Nucleus accumbens (tissue), 56 donors: ENCODE data around the gene F11R.
A peak's percentile ranks its signal among the peaks of the same experiment; 100 is the strongest.
"Not testable (repeated sequence)": the region's sequence is repeated elsewhere in the genome, so short reads cannot be mapped to it uniquely, and the experiment has no call there.

Experiments used
- DNase-seq, 56 donors: peaks; one replicate each; lab custom pipeline; 2025; lab: John Stamatoyannopoulos, UW

F11R gene

GRCh38 chr1:161020509-161021164, at the start of gene F11R:
TSS of gene F11R (minus strand) at chr1:161021152. CDS start at chr1:161021073, 79 bp downstream.
- DNase-seq, result peak in 1 of 56 donors; percentile 28

GRCh38 chr1:161069731-161070270, 48.8 kb upstream of the F11R start, which contains the start of gene ARHGAP30:
TSS of gene ARHGAP30 (minus strand) at chr1:161069891. CDS start at chr1:161069624, 267 bp downstream.
- peak in 33 of 56 donors; percentile 4 to 68 (median 23) for DNase-seq

GRCh38 chr1:161069241-161069640, 48.3 kb upstream of the F11R start:
- DNase-seq, result no peak

- DNase-seq, result peak in 27 of 56 donors; percentile 2 to 52 (median 12)
These were observed 47.6 kb upstream of the F11R start for GRCh38 chr1:161068306-161069234.

- DNase-seq, result no peak
These were observed 45.7 kb upstream of the F11R start for GRCh38 chr1:161066694-161067093.

GRCh38 chr1:161065681-161066080, 44.7 kb upstream of the F11R start:
- DNase-seq, result not testable (repeated sequence)

- DNase-seq, result not testable (repeated sequence)
These were observed 43.0 kb upstream of the F11R start for GRCh38 chr1:161063936-161064335.

- no peak for DNase-seq
These were observed 40.5 kb upstream of the F11R start for GRCh38 chr1:161061419-161061818.

GRCh38 chr1:161059293-161059692, 38.3 kb upstream of the F11R start:
- DNase-seq, result no peak

- DNase-seq, result no peak
These were observed 33.9 kb upstream of the F11R start for GRCh38 chr1:161054805-161055204.

GRCh38 chr1:161054232-161054631, 33.3 kb upstream of the F11R start:
- no peak for DNase-seq

- no peak for DNase-seq
These were observed 31.9 kb upstream of the F11R start for GRCh38 chr1:161052899-161053298.

- DNase-seq, result no peak
These were observed 30.3 kb upstream of the F11R start for GRCh38 chr1:161051219-161051618.

GRCh38 chr1:161048949-161049722, 28.2 kb upstream of the F11R start:
- no peak for DNase-seq

GRCh38 chr1:161047436-161048420, 26.8 kb upstream of the F11R start:
- no peak for DNase-seq

GRCh38 chr1:161046605-161047228, 25.8 kb upstream of the F11R start:
- DNase-seq, result no peak

- DNase-seq, result peak in 55 of 56 donors; percentile 40 to 95 (median 89)
These were observed 25.0 kb upstream of the F11R start, which contains the start of gene USF1 for GRCh38 chr1:161045736-161046604. TSS of gene USF1 (minus strand) at chr1:161045977. CDS start at chr1:161043275, 2,702 bp downstream.
